ENCODE results near the gene ZNF83. TPM values are rescaled to one million over a fixed set of nuclear protein-coding genes. Genes with fewer than 3 reads are reported as not detected.
"Not testable (repeated sequence)": the region's sequence is repeated elsewhere in the genome, so short reads cannot be mapped to it uniquely, and the experiment has no call there.

The ZNF83 gene
- total and polyA plus RNA-seq, 2 of the 4 experiments (the other 2 are of a cell fraction): 32.9 to 36.9 TPM

DNA sequence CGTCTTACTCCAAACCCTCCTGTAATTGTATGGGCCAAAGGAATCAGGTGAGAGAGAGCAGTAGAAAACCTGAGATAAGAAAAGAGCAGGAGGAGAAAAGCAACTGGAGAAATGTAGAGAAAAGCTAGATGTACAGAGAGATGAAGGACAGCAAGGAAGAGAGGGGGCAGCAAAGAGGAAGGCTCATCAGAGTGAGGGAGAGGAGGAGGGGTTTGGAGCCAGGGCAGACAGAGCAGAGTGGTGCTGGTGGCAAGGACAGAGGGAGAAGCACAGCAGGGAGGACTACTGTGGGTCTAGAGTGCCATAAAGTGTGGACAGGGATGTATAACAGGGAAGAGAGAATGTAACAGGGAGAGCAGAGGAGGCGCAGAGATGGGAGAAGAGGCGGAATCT is 36.2 kb downstream of the ZNF83 start:
- BruUV-seq (replicated peaks); H3K18ac ChIP-seq (ENCODE audit: low read depth, low read length); H3K14ac ChIP-seq (replicated peaks; ENCODE audit: low read depth, low read length); H4K91ac ChIP-seq (ENCODE audit: insufficient read depth, low read depth, low read length); CTCF ChIA-PET; H2AK9ac ChIP-seq (replicated peaks; ENCODE audit: low read depth, low read length, poor library complexity); H2BK120ac ChIP-seq (ENCODE audit: low read depth, low read length); intact Hi-C loops (cut with micrococcal nuclease); H3K9me3 ChIP-seq (ENCODE audit: control insufficient read depth, insufficient read depth, low read length); H3K36me3 ChIP-seq (ENCODE audit: control insufficient read depth, insufficient read depth, low read length); H4K20me1 ChIP-seq (ENCODE audit: insufficient read depth, low read length); H3K9me1 ChIP-seq (ENCODE audit: insufficient read depth, low read length); dilution Hi-C loops (cut with HindIII; ENCODE audit: low sequenced_read_pairs, unreplicated experiment); H4K5ac ChIP-seq (ENCODE audit: low read depth, low read length); POLR2A ChIA-PET (ENCODE audit: unreplicated experiment); H3K56ac ChIP-seq (ENCODE audit: extremely low read depth, insufficient read depth, low read length); H2BK15ac ChIP-seq (ENCODE audit: low read depth, low read length); ATAC-seq (ENCODE audit: low read depth); H3K27ac ChIP-seq (ENCODE audit: insufficient read depth, low read length); H2BK20ac ChIP-seq (ENCODE audit: low read depth, low read length); H3K4me1 ChIP-seq (ENCODE audit: control insufficient read depth, insufficient read depth, low read length); H2AK5ac ChIP-seq (ENCODE audit: low read depth, low read length); H2BK5ac ChIP-seq (ENCODE audit: low read depth, low read length, poor library complexity, severe bottlenecking); in situ Hi-C loops (cut with MboI; ENCODE audit: low sequenced_read_pairs); H3K27me3 ChIP-seq (ENCODE audit: control insufficient read depth, insufficient read depth, low read length): not testable (repeated sequence)
- DNase-seq: peak; percentile 7
- peak overlapping the region; percentile 31 for H3K23ac ChIP-seq (ENCODE audit: low read depth, low read length)
- H3K9ac ChIP-seq (ENCODE audit: low read depth, low read length): peak overlapping the region; percentile 90
- WGBS, 2 experiments (ENCODE audit: extremely low coverage in 2 of 2, insufficient read length in 1 of 2): no CpG with 5 or more reads among the region's 3 CpGs
- peaks cover 12 to 18% of the 10 kb centered on the region in 2 experiments for H3K79me1 ChIP-seq (ENCODE audit: low read depth in 1 of 2, low read length in 2 of 2)
- peak overlapping the region; percentile 50; the same call in 1 of the 2 replicates for H3K4ac ChIP-seq (ENCODE audit: low read depth, low read length)
- peak overlapping the region; percentile 92 for H3K4me2 ChIP-seq (ENCODE audit: low read depth, low read length)
- H4K8ac ChIP-seq (ENCODE audit: low read depth in 2 of 2, low read length in 2 of 2): peak overlapping the region in 1 of 2 experiments; percentile 5; a peak in 1 of 4 replicates
- peak overlapping the region; percentile 94 for H3K4me3 ChIP-seq (ENCODE audit: insufficient read depth, low read depth, low read length)
- 0 out of 2 replicates have a peak, but pooled peaks have one; percentile 23 for TF ChIP-seq CTCF (conservative IDR thresholded peaks at IDR 0.05; ENCODE audit: low read depth, low read length)
- H2AFZ ChIP-seq (replicated peaks; ENCODE audit: low read length, poor library complexity): peak overlapping the region; percentile 93
